Spinal cord (tissue), 10 donors: ENCODE data around the gene PRTN3. TPM values are rescaled to one million over a fixed set of nuclear protein-coding genes. Genes with fewer than 3 reads are reported as not detected.
A peak's percentile ranks its signal among the peaks of the same experiment; 100 is the strongest.

Experiments used
- DNase-seq, 6 donors: peaks; one replicate each; pipeline versions ENCODE4 v3.0.0 to v3.0.0-alpha.2; 2013 to 2015; ENCODE audit warnings: low spot score in 6 of 6, low read depth in 4 of 6
- H3K27ac ChIP-seq: one replicate; pipeline ENCODE4 v1.5.1; 2013; ENCODE audit warnings: low read depth, low read length, control low read depth
- H3K27me3 ChIP-seq: one replicate; pipeline ENCODE4 v1.6.1; 2013; ENCODE audit warnings: low read length; ENCODE audit not compliant: control insufficient read depth, insufficient read depth
- H3K36me3 ChIP-seq: one replicate; pipeline ENCODE4 v1.6.1; 2013; ENCODE audit warnings: low read length; ENCODE audit not compliant: control insufficient read depth, insufficient read depth
- H3K4me1 ChIP-seq: one replicate; pipeline ENCODE4 v1.6.1; 2013; ENCODE audit warnings: low read length; ENCODE audit not compliant: control insufficient read depth, insufficient read depth
- H3K4me3 ChIP-seq: one replicate; pipeline ENCODE4 v1.5.1; 2013; ENCODE audit warnings: low read depth, low read length, control low read depth
- H3K9me3 ChIP-seq: one replicate; pipeline ENCODE4 v1.6.1; 2013; ENCODE audit warnings: low read length; ENCODE audit not compliant: control insufficient read depth, insufficient read depth
- WGBS: methylation state at CpG from one replicate; pipeline ENCODE4 v1.1.5; 2013; ENCODE audit warnings: missing lambda C conversion rate; ENCODE audit not compliant: insufficient coverage; 5-methylcytosine and 5-hydroxymethylcytosine counted together
- polyA plus RNA-seq, 2 donors: library from polyadenylated mRNA; unstranded; fragments of 120-200 nt; gene quantifications; one replicate each; pipeline ENCODE4 v1.2.1, GENCODE V29; 2013; ENCODE audit not compliant: insufficient read length in 2 of 2
- total RNA-seq, 2 donors: library from RNA; depleted of rRNA in 1 of 2; stranded (reverse); fragments of 120-200 nt in 1 of 2; fragments of >200 nt in 1 of 2; gene quantifications; one replicate each; pipeline versions ENCODE4 v1.2.3 to v1.2.4, GENCODE V29; 2013 to 2014
- donor health status: healthy.

The PRTN3 gene
- total and polyA plus RNA-seq, 4 donors: 0.41 to 37.1 (median 2.3) TPM

- Histone ChIP-seq H3K27ac (peak overlapping the region; percentile 47), H3K27me3 (no peaks in the 10 kb centered on the region), H3K36me3 (peaks cover 96% of the 10 kb centered on the region), H3K4me1 (peaks cover 58% of the 10 kb centered on the region), H3K9me3 (no peaks in the 10 kb centered on the region), H3K4me3 (no peak overlapping the region)
- WGBS: 45% methylated on average over 22 of the region's 28 CpGs
- DNase-seq: peak in 1 of 6 donors; percentile 51
These were observed 38.2 kb upstream of the PRTN3 start for GRCh38 chr19:802498-803098.

GRCh38 chr19:803099-803561 is 37.7 kb upstream of the PRTN3 start:
- peaks cover 100% of the 10 kb centered on the region for H3K36me3 ChIP-seq
- no peaks in the 10 kb centered on the region for H3K27me3 ChIP-seq
- peak overlapping the region; percentile 47 for H3K27ac ChIP-seq
- no peak for DNase-seq
- H3K4me3 ChIP-seq: no peak overlapping the region
- H3K4me1 ChIP-seq: peaks cover 58% of the 10 kb centered on the region
- H3K9me3 ChIP-seq: no peaks in the 10 kb centered on the region
- 75% methylated on average over 15 of the region's 17 CpGs for WGBS

- peaks cover 100% of the 10 kb centered on the region for H3K36me3 ChIP-seq
- H3K27me3 ChIP-seq: no peaks in the 10 kb centered on the region
- H3K4me1 ChIP-seq: peaks cover 51% of the 10 kb centered on the region
- 90% methylated on average over 30 of the region's 31 CpGs for WGBS
- no peaks in the 10 kb centered on the region for H3K9me3 ChIP-seq
- no peak for DNase-seq
- no peak overlapping the region for H3K27ac ChIP-seq
- no peak overlapping the region for H3K4me3 ChIP-seq
These were observed 36.9 kb upstream of the PRTN3 start for GRCh38 chr19:803686-804418.

DNA sequence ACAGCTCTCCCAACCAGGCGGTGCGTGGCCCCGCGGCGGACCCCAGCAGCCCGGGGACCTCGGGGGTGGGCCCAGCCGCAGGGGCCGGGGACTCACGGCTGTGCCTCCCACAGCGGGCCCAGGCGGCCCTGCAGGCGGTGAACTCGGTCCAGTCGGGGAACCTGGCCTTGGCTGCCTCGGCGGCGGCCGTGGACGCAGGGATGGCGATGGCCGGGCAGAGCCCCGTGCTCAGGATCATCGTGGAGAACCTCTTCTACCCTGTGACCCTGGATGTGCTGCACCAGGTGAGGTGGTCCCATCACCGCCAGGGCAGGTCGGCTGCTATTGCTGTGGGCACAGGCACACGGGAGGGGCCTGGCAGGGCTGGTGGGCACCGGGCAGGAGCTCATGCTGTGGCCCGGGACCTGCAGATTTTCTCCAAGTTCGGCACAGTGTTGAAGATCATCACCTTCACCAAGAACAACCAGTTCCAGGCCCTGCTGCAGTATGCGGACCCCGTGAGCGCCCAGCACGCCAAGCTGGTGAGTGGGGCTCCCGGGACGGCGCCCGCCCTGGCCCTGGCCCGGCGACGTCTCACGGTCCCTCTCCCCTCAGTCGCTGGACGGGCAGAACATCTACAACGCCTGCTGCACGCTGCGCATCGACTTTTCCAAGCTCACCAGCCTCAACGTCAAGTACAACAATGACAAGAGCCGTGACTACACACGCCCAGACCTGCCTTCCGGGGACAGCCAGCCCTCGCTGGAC is 36.2 kb upstream of the PRTN3 start:
- 94% methylated on average over 53 of the region's 53 CpGs for WGBS
- H3K27ac ChIP-seq: no peak overlapping the region

GRCh38 chr19:805166-805551 is 35.6 kb upstream of the PRTN3 start:
- WGBS: 96% methylated on average over 32 of the region's 33 CpGs
- H3K9me3 ChIP-seq: no peaks in the 10 kb centered on the region
- H3K27me3 ChIP-seq: no peaks in the 10 kb centered on the region
- no peak overlapping the region for H3K27ac ChIP-seq
- DNase-seq: no peak
- peaks cover 100% of the 10 kb centered on the region for H3K36me3 ChIP-seq
- H3K4me1 ChIP-seq: peaks cover 38% of the 10 kb centered on the region
- no peak overlapping the region for H3K4me3 ChIP-seq

More for the DNA sequence above, 36.2 kb upstream of the PRTN3 start:
- Histone ChIP-seq H3K9me3 (no peaks in the 10 kb centered on the region), H3K4me3 (no peak overlapping the region), H3K27me3 (no peaks in the 10 kb centered on the region), H3K4me1 (peaks cover 43% of the 10 kb centered on the region), H3K36me3 (peaks cover 100% of the 10 kb centered on the region)
- DNase-seq: no peak

- Histone ChIP-seq H3K27me3 (no peaks in the 10 kb centered on the region), H3K36me3 (peaks cover 100% of the 10 kb centered on the region), H3K27ac (no peak overlapping the region), H3K4me1 (peaks cover 30% of the 10 kb centered on the region), H3K4me3 (no peak overlapping the region), H3K9me3 (no peaks in the 10 kb centered on the region)
- DNase-seq: no peak
- WGBS: 87% methylated on average over 93 of the region's 93 CpGs
These were observed 34.9 kb upstream of the PRTN3 start for GRCh38 chr19:805600-806550.

DNA sequence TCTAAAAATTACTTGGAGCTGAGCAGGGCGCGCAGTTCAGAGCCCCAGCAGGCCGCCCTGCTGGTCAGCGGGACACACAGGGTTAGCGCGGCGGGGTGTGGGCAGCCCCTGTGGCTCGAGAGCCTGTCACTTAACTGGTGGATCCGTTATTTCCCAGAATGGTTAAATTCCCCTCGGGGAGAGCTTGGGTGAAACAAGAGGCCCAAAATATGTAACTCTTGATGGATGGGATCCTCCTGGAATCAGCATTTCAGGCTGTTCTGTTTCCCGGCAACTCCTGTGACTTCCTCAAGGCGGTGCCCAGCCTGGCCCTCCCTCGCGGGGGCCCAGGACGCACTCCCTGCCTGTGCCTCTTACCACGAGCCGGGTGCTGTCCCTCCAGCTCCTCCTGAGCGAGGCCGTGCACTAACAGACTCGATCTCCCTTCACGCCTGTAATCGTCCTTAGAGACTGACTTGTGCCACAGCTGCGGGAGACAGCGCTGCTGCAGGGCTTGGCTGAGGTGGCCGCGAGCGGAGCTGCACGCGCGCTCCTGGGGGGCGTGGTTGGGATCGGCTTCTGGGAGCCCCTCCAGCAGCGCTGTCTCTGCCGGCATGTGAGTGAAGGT is 33.9 kb upstream of the PRTN3 start:
- no peak overlapping the region for H3K27ac ChIP-seq
- H3K4me1 ChIP-seq: peaks cover 20% of the 10 kb centered on the region
- DNase-seq: no peak
- peaks cover 100% of the 10 kb centered on the region for H3K36me3 ChIP-seq
- no peaks in the 10 kb centered on the region for H3K27me3 ChIP-seq
- H3K9me3 ChIP-seq: no peaks in the 10 kb centered on the region
- WGBS: 75% methylated on average over 27 of the region's 34 CpGs
- no peak overlapping the region for H3K4me3 ChIP-seq

GRCh38 chr19:807627-808422 is 33.0 kb upstream of the PRTN3 start:
- Histone ChIP-seq H3K27ac (no peak overlapping the region), H3K4me3 (no peak overlapping the region), H3K9me3 (no peaks in the 10 kb centered on the region), H3K27me3 (no peaks in the 10 kb centered on the region), H3K36me3 (peaks cover 95% of the 10 kb centered on the region), H3K4me1 (peaks cover 11% of the 10 kb centered on the region)
- 86% methylated on average over 39 of the region's 44 CpGs for WGBS
- no peak for DNase-seq
